HG03025 (cell line): ENCODE results near the gene TNFSF11.

Source experiments
- ATAC-seq: cut with Tn5 transposase; IDR thresholded peaks from one replicate; pipeline ENCODE4 v1.9.1; 2021; ENCODE audit warnings: mild to moderate bottlenecking, moderate library complexity; ENCODE audit not compliant: unreplicated experiment, low FRiP score

Gene TNFSF11

GRCh38 chr13:42574011-42574410 lies at the start of gene TNFSF11:
Gene TNFSF11, plus strand, starts transcription at chr13:42574152. Its CDS starts 152 bp downstream, at chr13:42574304.
- peak; percentile 15 for ATAC-seq

GRCh38 chr13:42524487-42525034 lies 49.4 kb upstream of the TNFSF11 start:
- ATAC-seq = no peak

- ATAC-seq = no peak
Observed at GRCh38 chr13:42525035-42525504, 48.9 kb upstream of the TNFSF11 start.

- no peak for ATAC-seq
Observed at GRCh38 chr13:42526276-42526675, 47.7 kb upstream of the TNFSF11 start.

DNA sequence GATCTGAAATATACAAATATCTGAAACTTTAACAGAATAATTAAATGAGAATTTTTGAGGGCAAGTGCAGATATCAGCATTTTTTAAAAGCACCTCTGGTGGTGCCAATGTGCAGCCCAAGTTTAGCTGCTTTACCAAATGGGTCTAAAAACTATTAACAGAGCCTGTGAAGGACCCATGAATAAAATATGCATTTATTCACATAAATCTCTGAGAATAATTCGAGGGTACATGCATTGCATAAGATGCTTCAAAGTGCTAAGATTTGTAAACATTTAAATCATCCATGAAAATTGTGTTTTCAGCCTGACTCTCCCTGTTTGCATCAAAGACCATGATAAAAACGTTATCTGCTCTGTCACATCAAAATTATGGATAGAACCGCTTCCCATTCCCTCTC lies 47.1 kb upstream of the TNFSF11 start:
- ATAC-seq = no peak

DNA sequence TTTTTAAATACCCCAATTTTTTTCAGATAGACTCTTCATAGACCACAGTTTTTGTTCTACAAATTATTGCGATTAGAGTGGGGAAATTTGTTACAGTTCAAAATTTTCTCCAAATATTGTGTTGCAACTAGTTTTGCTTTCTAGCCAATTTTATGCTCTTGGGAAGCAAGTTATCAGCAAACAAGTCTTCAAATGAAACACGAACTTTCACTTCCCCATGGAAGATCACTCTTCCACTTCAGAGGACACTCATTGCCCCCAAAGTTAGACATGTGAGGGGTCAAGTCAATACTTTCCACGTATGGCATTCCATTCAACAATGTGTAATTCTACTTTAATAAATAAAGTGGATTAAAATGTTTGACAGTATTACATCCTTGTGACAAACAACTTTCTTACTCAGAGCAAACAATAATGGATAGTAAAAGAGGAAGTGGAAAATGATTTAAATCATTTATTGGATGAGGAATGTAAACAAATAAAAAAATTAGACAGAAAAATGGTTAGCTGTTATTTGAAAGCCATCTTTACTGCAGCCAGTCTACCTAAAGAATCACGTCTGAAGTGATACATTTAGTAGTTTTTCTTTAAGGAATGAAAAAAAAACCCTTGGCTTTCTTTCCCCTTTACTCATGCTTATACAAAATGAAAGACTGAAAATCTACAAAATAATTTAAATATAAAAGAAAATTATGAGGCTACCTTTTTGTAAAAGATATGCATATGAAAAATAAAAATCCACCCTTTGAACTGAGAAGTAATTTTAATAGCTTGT lies 41.2 kb upstream of the TNFSF11 start:
- no peak for ATAC-seq

DNA sequence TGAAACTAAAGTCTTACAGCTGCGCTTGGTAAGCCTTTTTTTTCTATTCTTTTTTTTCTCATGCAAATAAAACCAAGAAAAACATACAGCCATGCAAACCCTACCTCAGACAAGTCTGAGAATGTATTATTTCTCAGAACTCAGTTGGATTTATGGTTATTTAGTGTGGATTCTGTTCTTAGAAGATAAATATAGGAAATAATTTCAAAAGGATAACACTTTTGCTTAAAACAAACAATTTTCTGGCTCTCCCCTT lies 40.7 kb upstream of the TNFSF11 start:
- ATAC-seq = peak; percentile 51

- no peak for ATAC-seq
Observed at GRCh38 chr13:42534785-42535184, 39.2 kb upstream of the TNFSF11 start.

DNA sequence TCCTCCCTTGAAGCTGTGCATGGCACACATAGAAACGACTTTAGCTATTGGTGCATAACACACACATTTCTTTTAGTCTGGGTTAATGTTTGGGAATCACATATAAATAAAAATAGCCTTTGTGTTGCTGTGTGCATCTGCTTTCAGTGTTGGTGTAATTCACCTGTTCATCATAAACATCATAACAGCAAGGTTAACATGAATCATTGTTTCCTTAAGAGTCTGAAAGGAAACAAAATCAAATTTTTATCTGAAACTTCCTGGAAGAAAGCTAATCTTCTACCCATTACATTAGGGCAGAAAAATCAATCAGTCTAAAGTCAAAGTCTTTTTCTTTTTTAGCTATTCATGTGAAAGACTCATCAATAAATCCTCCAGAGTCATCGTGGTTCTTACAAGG lies 35.0 kb upstream of the TNFSF11 start:
- ATAC-seq = no peak

GRCh38 chr13:42539670-42540069 lies 34.3 kb upstream of the TNFSF11 start:
- ATAC-seq = no peak

GRCh38 chr13:42543215-42543797 lies 30.6 kb upstream of the TNFSF11 start:
- no peak for ATAC-seq

GRCh38 chr13:42544246-42544926 lies 29.6 kb upstream of the TNFSF11 start:
- no peak for ATAC-seq

GRCh38 chr13:42545842-42546241 lies 28.1 kb upstream of the TNFSF11 start:
- ATAC-seq = no peak

DNA sequence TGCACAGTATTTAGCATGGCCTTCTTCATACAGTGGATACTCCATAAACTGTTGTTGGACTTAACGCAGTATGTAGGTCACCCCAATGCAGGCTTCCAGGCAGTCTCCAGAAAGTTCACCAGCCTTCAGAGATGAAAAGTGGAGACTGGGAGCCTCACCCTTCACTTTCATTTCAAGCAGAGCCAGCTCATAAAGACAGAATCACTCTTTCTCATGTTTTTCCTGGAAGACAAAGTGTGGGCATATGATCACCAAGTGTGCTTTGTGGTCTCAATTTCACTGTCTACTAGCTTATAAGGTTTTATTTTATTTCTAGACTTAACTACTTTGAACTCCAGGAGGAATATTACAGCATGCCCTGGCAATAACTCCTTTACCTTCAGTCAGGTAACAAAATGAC lies 26.3 kb upstream of the TNFSF11 start:
- ATAC-seq = no peak

GRCh38 chr13:42548731-42549551 lies 25.0 kb upstream of the TNFSF11 start:
- ATAC-seq = peak; percentile 89

- peak; percentile 1 for ATAC-seq
Observed at GRCh38 chr13:42549552-42549936, 24.4 kb upstream of the TNFSF11 start.

GRCh38 chr13:42551611-42552010 lies 22.3 kb upstream of the TNFSF11 start:
- ATAC-seq = no peak

DNA sequence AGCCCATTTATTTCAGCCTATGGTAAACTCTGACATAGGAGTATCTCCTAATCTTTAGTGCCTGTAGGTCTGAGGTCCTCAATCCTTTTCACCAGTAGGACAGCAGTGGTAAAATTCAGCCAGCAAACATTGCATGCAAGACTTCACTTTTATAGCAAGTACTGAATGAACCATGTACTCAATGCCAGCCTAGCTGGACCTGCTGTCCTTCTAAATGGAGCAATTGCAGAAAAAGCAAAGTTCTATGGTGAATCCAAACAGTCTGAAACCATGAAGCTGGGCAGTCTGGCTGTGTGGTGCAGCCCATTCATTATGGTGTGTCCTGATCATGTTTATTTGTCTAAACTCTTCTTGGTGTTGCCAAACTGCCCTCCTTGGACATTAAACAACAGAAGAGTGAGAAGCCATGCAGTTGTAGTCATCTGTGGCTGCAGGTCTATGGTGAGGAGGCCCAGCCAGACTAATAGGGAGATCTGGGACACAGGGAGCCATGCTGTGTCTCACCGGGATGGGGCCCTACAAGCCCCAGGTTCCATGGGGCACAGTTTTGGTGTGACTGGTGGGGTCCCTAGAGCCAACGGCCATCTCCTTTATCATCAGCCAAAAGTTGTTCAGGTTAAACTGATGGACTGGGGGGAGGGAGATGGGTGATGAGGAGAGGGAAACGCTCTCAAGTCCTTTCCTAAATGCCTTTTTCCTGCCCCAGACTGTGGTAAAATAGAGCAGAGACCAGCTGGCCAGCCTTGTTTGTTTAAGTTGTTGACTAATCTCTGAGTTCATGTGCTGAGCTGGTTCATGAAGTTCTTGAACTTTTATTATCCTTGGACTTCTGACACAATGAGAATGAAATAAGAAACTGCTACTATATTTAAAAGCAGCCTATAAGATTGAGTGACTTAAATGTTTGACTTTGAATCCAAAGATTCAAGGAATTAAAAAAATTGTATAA lies 20.6 kb upstream of the TNFSF11 start:
- no peak for ATAC-seq

DNA sequence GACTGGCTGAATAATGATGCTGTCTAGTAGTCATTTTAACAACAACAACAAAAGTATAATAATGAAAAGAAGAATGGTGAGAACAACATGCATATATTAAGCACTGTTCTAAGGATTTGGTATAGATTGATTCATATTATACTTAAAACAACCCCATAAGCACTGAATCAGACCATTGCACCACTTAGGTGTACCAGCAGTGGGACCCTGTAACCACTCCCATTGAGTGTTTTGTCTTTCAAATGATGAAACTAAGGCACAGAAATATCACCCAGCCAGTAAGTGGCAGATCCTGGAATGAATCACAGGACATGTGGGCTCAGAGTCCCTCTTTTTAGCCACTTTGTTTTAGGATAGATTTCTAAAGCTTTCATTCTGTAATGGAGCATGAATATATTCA lies 14.9 kb upstream of the TNFSF11 start:
- no peak for ATAC-seq
